Measurements from ENCODE around the gene TMEM273. TPM values are rescaled to one million over a fixed set of nuclear protein-coding genes. Genes with fewer than 3 reads are reported as not detected.

TMEM273 gene
- total RNA-seq, 1 donor from 2014 or later: 0.39 TPM

- no peak overlapping the region for H3K4me3 Mint-ChIP-seq (ENCODE audit: unreplicated experiment)
- DNase-seq: no peak
- H3K27ac Mint-ChIP-seq (ENCODE audit: unreplicated experiment): no peak overlapping the region
- TF ChIP-seq CTCF (IDR thresholded peaks at IDR 0.05; ENCODE audit: partially characterized antibody, unreplicated experiment): no peak
- peaks cover 8% of the 10 kb centered on the region for H3K9me3 Mint-ChIP-seq (ENCODE audit: unreplicated experiment)
- H3K36me3 Mint-ChIP-seq (ENCODE audit: unreplicated experiment): peaks cover 5% of the 10 kb centered on the region
- H3K4me1 Mint-ChIP-seq (ENCODE audit: low read depth, unreplicated experiment): peaks cover 13% of the 10 kb centered on the region
- H3K27me3 Mint-ChIP-seq (ENCODE audit: unreplicated experiment): peaks cover 7% of the 10 kb centered on the region
Measured at GRCh38 chr10:49168831-49169500, 19.2 kb downstream of the TMEM273 start.

- no peak overlapping the region for H3K27ac Mint-ChIP-seq (ENCODE audit: unreplicated experiment)
- DNase-seq: no peak
- peaks cover 7% of the 10 kb centered on the region for H3K27me3 Mint-ChIP-seq (ENCODE audit: unreplicated experiment)
- no peak for TF ChIP-seq CTCF (IDR thresholded peaks at IDR 0.05; ENCODE audit: partially characterized antibody, unreplicated experiment)
- no peak overlapping the region for H3K4me3 Mint-ChIP-seq (ENCODE audit: unreplicated experiment)
- H3K9me3 Mint-ChIP-seq (ENCODE audit: unreplicated experiment): peaks cover 6% of the 10 kb centered on the region
- peaks cover 10% of the 10 kb centered on the region for H3K4me1 Mint-ChIP-seq (ENCODE audit: low read depth, unreplicated experiment)
- peaks cover 5% of the 10 kb centered on the region for H3K36me3 Mint-ChIP-seq (ENCODE audit: unreplicated experiment)
Measured at GRCh38 chr10:49168171-49168540, 20.0 kb downstream of the TMEM273 start.

GRCh38 chr10:49167425-49168170 is 20.6 kb downstream of the TMEM273 start:
- TF ChIP-seq CTCF (IDR thresholded peaks at IDR 0.05; ENCODE audit: partially characterized antibody, unreplicated experiment): no peak
- H3K27ac Mint-ChIP-seq (ENCODE audit: unreplicated experiment): no peak overlapping the region
- H3K9me3 Mint-ChIP-seq (ENCODE audit: unreplicated experiment): peaks cover 6% of the 10 kb centered on the region
- H3K4me1 Mint-ChIP-seq (ENCODE audit: low read depth, unreplicated experiment): peaks cover 10% of the 10 kb centered on the region
- H3K27me3 Mint-ChIP-seq (ENCODE audit: unreplicated experiment): peaks cover 8% of the 10 kb centered on the region
- H3K4me3 Mint-ChIP-seq (ENCODE audit: unreplicated experiment): no peak overlapping the region
- no peak for DNase-seq
- H3K36me3 Mint-ChIP-seq (ENCODE audit: unreplicated experiment): peaks cover 5% of the 10 kb centered on the region

GRCh38 chr10:49166484-49167400 is 21.4 kb downstream of the TMEM273 start:
- H3K9me3 Mint-ChIP-seq (ENCODE audit: unreplicated experiment): peaks cover 3% of the 10 kb centered on the region
- no peak for TF ChIP-seq CTCF (IDR thresholded peaks at IDR 0.05; ENCODE audit: partially characterized antibody, unreplicated experiment)
- peaks cover 10% of the 10 kb centered on the region for H3K4me1 Mint-ChIP-seq (ENCODE audit: low read depth, unreplicated experiment)
- peaks cover 8% of the 10 kb centered on the region for H3K27me3 Mint-ChIP-seq (ENCODE audit: unreplicated experiment)
- H3K4me3 Mint-ChIP-seq (ENCODE audit: unreplicated experiment): no peak overlapping the region
- DNase-seq: no peak
- H3K36me3 Mint-ChIP-seq (ENCODE audit: unreplicated experiment): peaks cover 5% of the 10 kb centered on the region
- no peak overlapping the region for H3K27ac Mint-ChIP-seq (ENCODE audit: unreplicated experiment)
